Stimulated activated CD4-positive, alpha-beta T cell treated with anti-CD3 and anti-CD28 coated beads, Interleukin-15, amount 100 ng/mL, for 24 hours (primary cell): Measurements from ENCODE around the gene PCDHA5.
"Not testable (repeated sequence)": the region's sequence is repeated elsewhere in the genome, so short reads cannot be mapped to it uniquely, and the experiment has no call there.

Source experiments
- DNase-seq: peaks from one replicate; pipeline ENCODE4 v3.0.0-alpha.2; 2020

PCDHA5 gene

DNA sequence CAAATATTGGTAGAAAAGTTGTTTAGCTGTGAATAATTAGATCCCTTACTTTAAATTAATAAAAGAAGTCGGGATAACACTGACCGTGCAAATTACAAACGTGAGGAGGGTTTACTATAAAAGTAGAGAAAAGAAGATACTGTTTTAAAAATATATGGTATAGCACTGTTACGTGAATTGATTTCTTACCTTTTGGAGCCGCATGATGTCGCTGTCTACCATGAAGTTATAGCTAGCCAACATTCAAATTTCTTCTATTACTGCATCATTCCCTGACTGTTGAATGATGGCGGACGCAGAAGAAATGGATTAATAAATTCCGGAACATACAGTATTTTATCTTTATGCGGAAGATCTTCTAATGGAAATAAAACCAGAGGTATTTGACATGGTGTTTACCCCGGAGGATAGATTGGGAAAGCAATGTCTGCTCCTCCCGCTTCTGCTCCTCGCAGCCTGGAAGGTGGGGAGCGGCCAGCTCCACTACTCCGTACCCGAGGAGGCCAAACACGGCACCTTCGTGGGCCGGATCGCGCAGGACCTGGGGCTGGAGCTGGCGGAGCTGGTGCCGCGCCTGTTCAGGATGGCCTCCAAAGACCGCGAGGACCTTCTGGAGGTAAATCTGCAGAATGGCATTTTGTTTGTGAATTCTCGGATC is 6.4 kb downstream of the PCDHA5 start, which contains the start of gene PCDHA6:
TSS of gene PCDHA6 (plus strand) at position 257 of the 658 bp plus-strand sequence. CDS start at position 389, 132 bp downstream.
- no peak for DNase-seq

DNA sequence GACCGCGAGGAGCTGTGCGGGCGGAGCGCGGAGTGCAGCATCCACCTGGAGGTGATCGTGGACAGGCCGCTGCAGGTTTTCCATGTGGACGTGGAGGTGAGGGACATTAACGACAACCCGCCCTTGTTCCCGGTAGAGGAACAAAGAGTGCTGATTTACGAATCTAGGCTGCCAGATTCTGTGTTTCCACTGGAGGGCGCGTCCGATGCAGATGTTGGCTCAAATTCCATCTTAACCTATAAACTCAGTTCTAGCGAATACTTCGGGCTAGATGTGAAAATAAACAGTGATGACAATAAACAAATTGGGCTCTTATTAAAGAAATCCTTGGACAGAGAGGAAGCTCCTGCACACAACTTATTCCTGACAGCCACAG is 6.9 kb downstream of the PCDHA5 start:
- DNase-seq = no peak

DNA sequence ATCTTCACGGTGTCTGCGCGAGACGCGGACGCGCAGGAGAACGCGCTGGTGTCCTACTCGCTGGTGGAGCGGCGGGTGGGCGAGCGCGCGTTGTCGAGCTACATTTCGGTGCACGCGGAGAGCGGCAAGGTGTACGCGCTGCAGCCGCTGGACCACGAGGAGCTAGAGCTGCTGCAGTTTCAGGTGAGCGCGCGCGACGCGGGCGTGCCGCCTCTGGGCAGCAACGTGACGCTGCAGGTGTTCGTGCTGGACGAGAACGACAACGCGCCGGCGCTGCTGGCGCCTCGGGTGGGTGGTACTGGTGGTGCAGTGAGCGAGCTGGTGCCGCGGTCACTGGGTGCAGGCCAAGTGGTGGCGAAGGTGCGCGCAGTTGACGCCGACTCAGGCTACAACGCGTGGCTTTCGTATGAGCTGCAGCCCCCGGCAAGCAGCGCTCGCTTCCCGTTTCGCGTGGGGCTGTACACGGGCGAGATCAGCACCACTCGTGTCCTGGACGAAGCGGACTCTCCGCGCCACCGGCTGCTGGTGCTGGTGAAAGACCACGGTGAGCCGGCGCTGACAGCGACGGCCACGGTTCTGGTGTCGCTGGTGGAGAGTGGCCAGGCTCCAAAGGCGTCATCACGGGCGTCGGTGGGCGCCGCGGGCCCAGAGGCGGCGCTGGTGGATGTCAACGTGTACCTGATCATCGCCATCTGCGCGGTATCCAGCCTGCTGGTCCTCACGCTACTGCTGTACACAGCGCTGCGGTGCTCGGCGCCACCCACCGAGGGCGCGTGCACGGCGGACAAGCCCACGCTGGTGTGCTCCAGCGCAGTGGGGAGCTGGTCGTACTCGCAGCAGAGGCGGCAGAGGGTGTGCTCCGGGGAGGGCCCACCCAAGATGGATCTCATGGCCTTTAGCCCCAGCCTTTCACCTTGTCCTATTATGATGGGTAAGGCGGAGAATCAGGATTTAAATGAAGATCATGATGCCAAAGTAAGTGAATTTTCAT is 8.4 kb downstream of the PCDHA5 start:
- DNase-seq = not testable (repeated sequence)

DNA sequence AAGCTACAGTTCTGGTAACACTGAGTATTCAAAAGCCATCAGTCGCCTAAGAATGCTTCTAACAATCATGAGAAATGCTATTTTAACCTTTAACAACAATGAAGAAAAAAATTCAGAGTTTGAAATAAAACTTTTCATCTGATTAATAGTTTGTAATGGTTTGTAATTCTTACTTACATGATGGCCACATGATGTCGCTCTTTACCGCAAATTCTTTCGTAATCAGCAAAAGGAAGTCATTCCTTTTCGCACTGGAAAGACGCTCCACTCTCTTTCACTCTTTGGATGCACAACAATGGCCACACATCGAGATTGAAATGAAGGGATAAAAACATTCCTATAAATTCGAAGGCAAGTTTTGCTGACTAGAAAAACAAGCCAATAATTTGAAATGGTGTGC is 12.6 kb downstream of the PCDHA5 start, which contains the start of gene PCDHA7:
TSS of gene PCDHA7 (plus strand) at position 277 of the 400 bp plus-strand sequence. CDS start at position 392, 115 bp downstream.
- no peak for DNase-seq

DNA sequence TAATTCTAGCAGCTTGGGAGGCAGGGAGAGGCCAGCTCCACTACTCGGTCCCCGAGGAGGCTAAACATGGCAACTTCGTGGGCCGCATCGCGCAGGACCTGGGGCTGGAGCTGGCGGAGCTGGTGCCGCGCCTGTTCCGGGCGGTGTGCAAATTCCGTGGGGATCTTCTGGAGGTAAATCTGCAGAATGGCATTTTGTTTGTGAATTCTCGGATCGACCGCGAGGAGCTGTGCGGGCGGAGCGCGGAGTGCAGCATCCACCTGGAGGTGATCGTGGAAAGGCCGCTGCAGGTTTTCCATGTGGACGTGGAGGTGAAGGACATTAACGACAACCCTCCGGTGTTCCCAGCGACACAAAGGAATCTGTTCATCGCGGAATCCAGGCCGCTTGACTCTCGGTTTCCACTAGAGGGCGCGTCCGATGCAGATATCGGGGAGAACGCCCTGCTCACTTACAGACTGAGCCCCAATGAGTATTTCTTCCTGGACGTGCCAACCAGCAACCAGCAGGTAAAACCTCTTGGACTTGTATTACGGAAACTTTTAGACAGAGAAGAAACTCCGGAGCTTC is 13.1 kb downstream of the PCDHA5 start:
- DNase-seq = not testable (repeated sequence)

DNA sequence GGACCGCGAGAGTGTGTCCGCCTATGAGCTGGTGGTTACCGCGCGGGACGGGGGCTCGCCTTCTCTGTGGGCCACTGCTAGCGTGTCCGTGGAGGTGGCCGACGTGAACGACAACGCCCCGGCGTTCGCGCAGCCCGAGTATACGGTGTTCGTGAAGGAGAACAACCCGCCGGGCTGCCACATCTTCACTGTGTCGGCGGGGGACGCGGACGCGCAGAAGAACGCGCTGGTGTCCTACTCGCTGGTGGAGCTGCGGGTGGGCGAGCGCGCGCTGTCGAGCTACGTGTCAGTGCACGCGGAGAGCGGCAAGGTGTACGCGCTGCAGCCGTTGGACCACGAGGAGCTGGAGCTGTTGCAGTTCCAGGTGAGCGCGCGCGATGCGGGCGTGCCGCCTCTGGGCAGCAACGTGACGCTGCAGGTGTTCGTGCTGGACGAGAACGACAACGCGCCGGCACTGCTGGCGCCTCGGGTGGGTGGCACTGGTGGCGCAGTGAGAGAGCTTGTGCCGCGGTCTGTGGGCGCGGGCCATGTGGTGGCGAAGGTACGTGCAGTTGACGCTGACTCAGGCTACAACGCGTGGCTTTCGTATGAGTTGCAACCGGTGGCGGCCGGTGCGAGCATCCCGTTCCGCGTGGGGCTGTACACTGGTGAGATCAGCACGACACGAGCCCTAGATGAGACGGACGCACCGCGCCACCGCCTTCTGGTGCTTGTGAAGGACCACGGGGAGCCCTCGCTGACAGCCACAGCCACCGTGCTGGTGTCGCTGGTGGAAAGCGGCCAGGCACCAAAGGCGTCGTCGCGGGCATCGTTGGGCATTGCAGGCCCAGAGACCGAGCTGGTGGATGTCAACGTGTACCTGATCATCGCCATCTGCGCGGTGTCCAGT is 14.5 kb downstream of the PCDHA5 start:
- no peak for DNase-seq

DNA sequence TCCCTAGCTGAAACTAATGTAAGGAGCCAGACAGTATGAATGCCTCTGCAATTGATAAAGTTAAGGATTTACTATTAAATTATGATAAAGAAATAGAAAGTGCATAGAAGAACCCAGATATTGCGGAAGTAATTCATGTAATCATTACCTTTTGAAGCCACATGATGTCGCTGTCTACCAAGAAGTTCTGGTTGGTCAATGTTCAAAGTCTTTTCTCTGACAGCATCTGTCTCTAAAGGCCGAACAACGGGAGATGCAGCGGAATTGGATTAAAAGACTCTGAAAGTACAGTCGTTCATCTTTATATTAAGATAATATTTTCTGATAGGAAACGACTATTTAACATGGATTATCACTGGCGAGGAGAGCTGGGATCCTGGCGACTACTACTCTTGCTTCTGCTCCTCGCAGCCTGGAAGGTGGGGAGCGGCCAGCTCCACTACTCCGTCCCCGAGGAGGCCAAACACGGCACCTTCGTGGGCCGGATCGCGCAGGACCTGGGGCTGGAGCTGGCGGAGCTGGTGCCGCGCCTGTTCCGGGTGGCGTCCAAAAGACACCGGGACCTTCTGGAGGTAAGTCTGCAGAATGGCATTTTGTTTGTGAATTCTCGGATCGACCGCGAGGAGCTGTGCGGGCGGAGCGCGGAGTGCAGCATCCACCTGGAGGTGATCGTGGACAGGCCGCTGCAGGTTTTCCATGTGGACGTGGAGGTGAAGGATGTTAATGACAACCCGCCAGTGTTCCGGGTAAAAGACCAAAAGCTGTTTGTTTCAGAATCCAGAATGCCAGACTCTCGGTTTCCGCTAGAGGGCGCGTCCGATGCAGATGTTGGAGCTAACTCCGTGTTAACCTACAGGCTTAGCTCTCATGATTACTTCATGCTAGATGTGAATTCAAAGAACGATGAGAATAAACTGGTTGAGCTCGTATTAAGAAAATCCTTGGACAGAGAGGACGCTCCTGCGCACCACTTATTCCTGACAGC is 19.9 kb downstream of the PCDHA5 start, which contains the start of gene PCDHA8:
TSS of gene PCDHA8 (plus strand) at position 210 of the 985 bp plus-strand sequence. CDS start at position 345, 135 bp downstream.
- peak; percentile 22 for DNase-seq

DNA sequence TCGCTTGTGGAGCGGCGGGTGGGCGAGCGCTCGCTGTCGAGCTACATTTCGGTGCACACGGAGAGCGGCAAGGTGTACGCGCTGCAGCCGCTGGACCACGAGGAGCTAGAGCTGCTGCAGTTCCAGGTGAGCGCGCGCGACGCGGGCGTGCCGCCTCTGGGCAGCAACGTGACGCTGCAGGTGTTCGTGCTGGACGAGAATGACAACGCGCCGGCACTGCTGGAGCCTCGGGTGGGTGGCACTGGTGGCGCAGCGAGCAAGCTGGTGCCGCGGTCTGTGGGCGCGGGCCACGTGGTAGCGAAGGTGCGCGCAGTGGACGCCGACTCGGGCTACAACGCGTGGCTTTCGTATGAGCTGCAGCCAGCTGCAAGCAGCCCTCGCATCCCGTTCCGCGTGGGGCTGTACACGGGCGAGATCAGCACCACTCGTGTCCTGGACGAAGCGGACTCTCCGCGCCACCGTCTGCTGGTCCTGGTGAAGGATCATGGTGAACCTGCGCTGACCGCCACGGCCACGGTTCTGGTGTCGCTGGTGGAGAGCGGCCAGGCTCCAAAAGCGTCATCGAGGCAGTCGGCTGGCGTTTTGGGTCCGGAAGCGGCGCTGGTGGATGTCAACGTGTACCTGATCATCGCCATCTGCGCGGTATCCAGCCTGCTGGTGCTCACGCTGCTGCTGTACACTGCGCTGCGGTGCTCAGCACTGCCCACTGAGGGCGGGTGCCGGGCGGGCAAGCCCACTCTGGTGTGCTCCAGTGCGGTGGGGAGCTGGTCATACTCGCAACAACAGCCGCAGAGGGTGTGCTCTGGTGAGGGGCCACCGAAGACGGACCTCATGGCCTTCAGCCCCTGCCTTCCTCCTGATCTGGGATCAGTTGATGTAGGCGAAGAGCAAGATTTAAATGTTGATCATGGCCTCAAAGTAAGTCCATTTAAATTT is 21.7 kb downstream of the PCDHA5 start:
- no peak for DNase-seq

DNA sequence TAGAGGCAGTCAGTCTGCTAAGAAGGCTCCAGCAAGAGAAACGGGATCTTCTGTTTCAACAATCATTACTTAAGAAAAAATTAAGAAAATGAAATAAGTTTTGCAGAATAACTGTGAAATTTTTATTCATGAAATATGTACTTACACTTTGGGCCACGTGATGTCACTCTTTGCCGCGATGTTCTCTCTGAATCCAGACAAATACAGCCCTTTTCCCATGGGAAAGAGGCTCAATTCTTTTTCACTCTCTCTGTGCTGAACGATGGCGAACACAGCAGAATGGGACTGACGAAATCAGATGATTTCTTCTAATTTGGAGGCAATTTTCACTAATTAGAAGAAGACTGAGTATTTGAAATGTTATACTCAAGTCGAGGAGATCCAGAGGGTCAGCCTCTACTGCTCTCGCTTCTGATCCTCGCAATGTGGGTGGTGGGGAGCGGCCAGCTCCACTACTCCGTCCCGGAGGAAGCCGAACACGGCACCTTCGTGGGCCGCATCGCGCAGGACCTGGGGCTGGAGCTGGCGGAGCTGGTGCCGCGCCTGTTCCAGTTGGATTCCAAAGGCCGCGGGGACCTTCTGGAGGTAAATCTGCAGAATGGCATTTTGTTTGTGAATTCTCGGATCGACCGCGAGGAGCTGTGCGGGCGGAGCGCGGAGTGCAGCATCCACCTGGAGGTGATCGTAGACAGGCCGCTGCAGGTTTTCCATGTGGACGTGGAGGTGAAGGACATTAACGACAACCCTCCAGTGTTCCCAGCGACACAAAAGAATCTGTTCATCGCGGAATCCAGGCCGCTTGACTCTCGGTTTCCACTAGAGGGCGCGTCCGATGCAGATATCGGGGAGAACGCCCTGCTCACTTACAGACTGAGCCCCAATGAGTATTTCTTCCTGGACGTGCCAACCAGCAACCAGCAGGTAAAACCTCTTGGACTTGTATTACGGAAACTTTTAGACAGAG is 27.0 kb downstream of the PCDHA5 start, which contains the start of gene PCDHA9:
TSS of gene PCDHA9 (plus strand) at position 244 of the 964 bp plus-strand sequence. CDS start at position 358, 114 bp downstream.
- DNase-seq = not testable (repeated sequence)

DNA sequence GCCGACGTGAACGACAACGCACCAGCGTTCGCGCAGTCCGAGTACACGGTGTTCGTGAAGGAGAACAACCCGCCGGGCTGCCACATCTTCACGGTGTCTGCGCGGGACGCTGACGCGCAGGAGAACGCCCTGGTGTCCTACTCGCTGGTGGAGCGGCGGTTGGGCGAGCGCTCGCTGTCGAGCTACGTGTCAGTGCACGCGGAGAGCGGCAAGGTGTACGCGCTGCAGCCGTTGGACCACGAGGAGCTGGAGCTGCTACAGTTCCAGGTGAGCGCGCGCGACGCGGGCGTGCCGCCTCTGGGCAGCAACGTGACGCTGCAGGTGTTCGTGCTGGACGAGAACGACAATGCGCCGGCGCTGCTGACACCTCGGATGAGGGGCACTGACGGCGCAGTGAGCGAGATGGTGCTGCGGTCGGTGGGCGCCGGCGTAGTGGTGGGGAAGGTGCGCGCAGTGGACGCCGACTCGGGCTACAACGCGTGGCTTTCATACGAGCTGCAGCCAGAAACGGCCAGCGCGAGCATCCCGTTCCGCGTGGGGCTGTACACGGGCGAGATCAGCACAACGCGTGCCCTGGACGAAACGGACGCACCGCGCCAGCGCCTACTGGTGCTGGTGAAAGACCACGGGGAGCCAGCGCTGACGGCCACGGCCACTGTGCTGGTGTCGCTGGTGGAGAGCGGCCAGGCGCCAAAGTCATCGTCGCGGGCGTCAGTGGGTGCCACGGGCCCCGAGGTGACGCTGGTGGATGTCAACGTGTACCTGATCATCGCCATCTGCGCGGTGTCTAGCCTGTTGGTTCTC is 28.6 kb downstream of the PCDHA5 start:
- not testable (repeated sequence) for DNase-seq

DNA sequence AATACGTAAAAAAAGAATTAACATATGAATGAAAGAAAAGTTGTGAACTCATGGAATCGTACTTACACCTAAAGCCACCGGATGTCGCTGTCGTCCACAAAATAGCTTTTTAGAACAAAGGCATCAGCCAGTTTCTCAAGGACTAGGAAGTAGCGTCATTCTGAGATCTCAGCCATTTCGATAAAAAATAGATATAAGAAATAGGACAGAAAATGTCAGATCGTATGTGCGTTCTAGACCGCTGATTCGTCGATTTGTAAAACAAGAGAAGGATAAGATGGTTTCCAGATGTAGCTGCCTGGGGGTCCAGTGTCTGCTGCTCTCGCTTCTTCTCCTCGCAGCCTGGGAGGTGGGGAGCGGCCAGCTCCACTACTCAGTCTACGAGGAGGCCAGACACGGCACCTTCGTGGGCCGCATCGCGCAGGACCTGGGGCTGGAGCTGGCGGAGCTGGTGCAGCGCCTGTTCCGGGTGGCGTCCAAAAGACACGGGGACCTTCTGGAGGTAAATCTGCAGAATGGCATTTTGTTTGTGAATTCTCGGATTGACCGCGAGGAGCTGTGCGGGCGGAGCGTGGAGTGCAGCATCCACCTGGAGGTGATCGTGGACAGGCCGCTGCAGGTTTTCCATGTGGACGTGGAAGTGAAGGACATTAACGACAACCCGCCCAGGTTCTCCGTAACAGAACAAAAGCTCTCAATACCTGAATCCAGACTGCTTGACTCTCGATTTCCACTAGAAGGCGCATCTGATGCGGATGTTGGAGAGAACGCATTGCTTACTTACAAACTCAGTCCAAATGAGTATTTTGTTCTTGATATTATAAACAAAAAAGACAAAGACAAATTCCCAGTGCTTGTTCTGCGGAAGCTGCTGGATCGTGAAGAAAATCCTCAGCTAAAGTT is 34.6 kb downstream of the PCDHA5 start, which contains the start of gene PCDHA10:
TSS of gene PCDHA10 (plus strand) at position 126 of the 903 bp plus-strand sequence. CDS start at position 278, 152 bp downstream.
- DNase-seq = no peak

DNA sequence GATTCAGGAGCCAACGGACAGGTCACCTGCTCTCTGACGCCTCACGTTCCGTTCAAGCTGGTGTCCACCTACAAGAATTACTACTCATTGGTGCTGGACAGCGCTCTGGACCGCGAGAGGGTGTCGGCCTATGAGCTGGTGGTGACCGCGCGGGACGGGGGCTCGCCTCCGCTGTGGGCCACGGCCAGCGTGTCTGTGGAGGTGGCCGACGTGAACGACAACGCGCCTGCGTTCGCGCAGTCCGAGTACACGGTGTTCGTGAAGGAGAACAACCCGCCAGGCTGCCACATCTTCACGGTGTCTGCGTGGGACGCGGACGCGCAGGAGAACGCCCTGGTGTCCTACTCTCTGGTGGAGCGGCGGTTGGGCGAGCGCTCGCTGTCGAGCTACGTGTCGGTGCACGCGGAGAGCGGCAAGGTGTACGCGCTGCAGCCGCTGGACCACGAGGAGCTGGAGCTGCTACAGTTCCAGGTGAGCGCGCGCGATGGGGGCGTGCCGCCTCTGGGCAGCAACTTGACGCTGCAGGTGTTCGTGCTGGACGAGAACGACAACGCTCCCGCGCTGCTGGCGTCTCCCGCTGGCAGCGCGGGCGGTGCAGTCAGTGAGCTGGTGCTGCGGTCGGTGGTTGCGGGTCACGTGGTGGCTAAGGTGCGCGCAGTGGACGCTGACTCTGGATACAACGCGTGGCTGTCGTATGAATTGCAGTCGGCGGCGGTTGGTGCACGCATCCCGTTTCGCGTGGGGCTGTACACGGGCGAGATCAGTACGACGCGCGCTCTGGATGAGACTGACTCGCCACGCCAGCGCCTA is 36.0 kb downstream of the PCDHA5 start:
- no peak for DNase-seq

DNA sequence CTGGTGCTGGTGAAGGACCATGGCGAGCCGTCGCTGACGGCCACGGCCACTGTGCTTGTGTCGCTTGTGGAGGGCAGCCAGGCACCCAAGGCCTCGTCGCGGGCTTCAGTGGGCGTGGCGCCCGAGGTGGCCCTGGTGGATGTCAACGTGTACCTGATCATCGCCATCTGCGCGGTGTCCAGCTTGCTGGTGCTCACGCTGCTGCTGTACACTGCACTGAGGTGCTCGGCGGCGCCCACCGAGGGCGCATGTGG is 36.5 kb downstream of the PCDHA5 start:
- DNase-seq = no peak

DNA sequence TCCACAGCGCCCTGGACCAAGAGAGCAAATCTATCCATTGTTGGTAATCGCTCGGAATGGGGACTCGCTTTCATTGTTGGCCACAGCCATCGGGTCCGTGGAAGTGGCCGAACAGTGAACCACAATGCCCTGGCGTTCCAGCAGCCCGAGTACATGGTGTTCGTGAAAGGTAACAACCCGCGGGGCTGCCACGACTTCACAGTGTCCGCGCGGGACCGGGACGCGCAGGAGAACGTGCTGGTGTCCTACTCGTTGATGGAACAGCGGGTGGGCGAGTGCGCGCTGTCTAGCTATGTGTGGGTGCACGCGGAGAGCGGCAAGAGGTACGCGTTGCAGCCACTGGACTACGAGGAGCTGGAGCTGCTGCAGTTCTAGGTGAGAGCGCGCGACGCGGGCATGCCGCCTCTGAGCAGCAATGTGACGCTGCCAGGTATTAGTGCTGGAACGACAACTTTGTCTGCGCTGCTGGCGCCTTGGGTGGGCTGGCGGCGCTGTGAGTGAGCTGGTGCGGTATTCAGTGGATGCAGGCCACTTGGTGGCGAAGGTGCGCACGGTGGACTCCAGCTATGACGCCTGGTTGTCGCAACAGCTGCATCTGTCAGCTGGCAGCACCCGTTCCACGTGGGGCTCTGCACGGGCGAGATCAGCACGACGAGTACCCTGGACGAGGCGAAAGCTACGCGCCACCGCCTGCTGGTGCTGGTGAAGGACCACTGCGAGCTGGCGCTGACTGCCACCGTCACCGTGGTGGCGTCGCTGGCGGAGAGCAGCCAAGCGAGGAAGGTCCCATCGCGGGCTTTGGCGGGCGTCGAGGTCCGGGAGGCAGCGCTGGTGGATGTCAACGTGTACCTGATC is 41.3 kb downstream of the PCDHA5 start:
- no peak for DNase-seq
